Measurements from ENCODE around the gene M1AP. TPM values are rescaled to one million over a fixed set of nuclear protein-coding genes. Genes with fewer than 3 reads are reported as not detected.

Gene M1AP
- polyA plus RNA-seq, 1 of the 3 experiments (the other 2 are of a cell fraction), result 0.02 TPM

GRCh38 chr2:74587664-74588277, 60.4 kb downstream of the M1AP start:
- Histone ChIP-seq H3K79me2 (ENCODE audit: insufficient read depth) (no peaks in the 10 kb centered on the region), H3K9me3 (no peaks in the 10 kb centered on the region), H3K4me3 (ENCODE audit: low read depth in 2 of 2, low read length in 1 of 2) (peak overlapping the region in 1 of 2 experiments; percentile 22; a peak in 1 of 4 replicates), H3F3A (replicated peaks; ENCODE audit: insufficient read depth) (peaks cover 22% of the 10 kb centered on the region), H3K36me3 (replicated peaks in 1 of 2; ENCODE audit: control insufficient read depth in 1 of 2, insufficient read depth in 2 of 2, low read length in 1 of 2) (no peaks in the 10 kb centered on the region), H3K9me2 (no peaks in the 10 kb centered on the region), H3K4me1 (ENCODE audit: control insufficient read depth in 1 of 2, insufficient read depth in 2 of 2, low read depth in 1 of 2, low read length in 1 of 2) (peaks cover 4 to 13% of the 10 kb centered on the region in 2 experiments; a peak in 2 of 4 replicates), H3K27ac (ENCODE audit: low read depth in 2 of 2, low read length in 1 of 2) (peak overlapping the region in 1 of 2 experiments; percentile 40; a peak in 1 of 4 replicates), H3K9ac (no peak overlapping the region), H2AFZ (ENCODE audit: low read depth) (peak overlapping the region; percentile 20; the same call in 1 of the 2 replicates), H3K4me2 (no peak overlapping the region), H4K20me1 (ENCODE audit: insufficient read depth) (no peaks in the 10 kb centered on the region), H3K27me3 (ENCODE audit: insufficient read depth) (no peaks in the 10 kb centered on the region)
- ChIA-PET CTCF (interaction anchor here (0.7 to 8.1 kb wide), 36 partner anchors 9 to 338 kb away, joined by 3 to 116 read pairs (median 5); partner anchors contain the start of genes AUP1, CCDC142, HTRA2 and INO80B), POLR2A (interaction anchor here (0.6 to 2.1 kb wide), 4 partner anchors 55 to 115 kb away, joined by 3 to 11 read pairs (median 4); partner anchors contain the start of genes CCDC142, MRPL53 and TTC31)
- 19% methylated on average over 6 of the region's 6 CpGs for WGBS (ENCODE audit: low lambda C conversion rate)
- peak; percentile 76 for DNase-seq
- TF ChIP-seq CHD2 (IDR thresholded peaks at IDR 0.05; ENCODE audit: low read length, partially characterized antibody) (no peak), MAX (IDR thresholded peaks at IDR 0.05; ENCODE audit: low read depth) (no peak), ELF1 (IDR thresholded peaks at IDR 0.05) (no peak), REST (IDR thresholded peaks at IDR 0.05; ENCODE audit: low read depth, low read length) (no peak), RAD21 (IDR thresholded peaks at IDR 0.05; ENCODE audit: low read length) (peak; percentile 97), FOXJ3 (CRISPR knock-in tag; IDR thresholded peaks at IDR 0.05) (no peak), MXI1 (IDR thresholded peaks at IDR 0.05; ENCODE audit: low read depth, low read length) (0 out of 2 replicates have a peak, but pooled peaks have one; percentile 41), YY1 (IDR thresholded peaks at IDR 0.05; ENCODE audit: low read depth) (no peak), SMC3 (IDR thresholded peaks at IDR 0.05; ENCODE audit: low read depth, low read length) (peak; percentile 88), IRF3 (IDR thresholded peaks at IDR 0.05; ENCODE audit: low read depth, low read length) (no peak), EP300 (IDR thresholded peaks at IDR 0.05; ENCODE audit: borderline replicate concordance in 1 of 2, low read depth in 1 of 2, low read length in 1 of 2) (no peak), RCOR1 (IDR thresholded peaks at IDR 0.05; ENCODE audit: low read length) (no peak), MEF2A (IDR thresholded peaks at IDR 0.05; ENCODE audit: borderline replicate concordance, low read depth) (no peak), CTCF (IDR thresholded peaks at IDR 0.05) (peak; percentile 85), FOSL2 (IDR thresholded peaks at IDR 0.05; ENCODE audit: borderline replicate concordance, low read depth) (no peak), USF2 (IDR thresholded peaks at IDR 0.05; ENCODE audit: borderline replicate concordance, low read depth, low read length) (no peak), RXRA (IDR thresholded peaks at IDR 0.05; ENCODE audit: borderline replicate concordance, low read depth) (no peak), TEAD4 (IDR thresholded peaks at IDR 0.05; ENCODE audit: borderline replicate concordance, insufficient read depth) (no peak), TCF12 (IDR thresholded peaks at IDR 0.05) (no peak), TAF1 (IDR thresholded peaks at IDR 0.05; ENCODE audit: borderline replicate concordance, low read depth, low read length) (no peak), ZBTB33 (IDR thresholded peaks at IDR 0.05; ENCODE audit: borderline replicate concordance, low read depth) (no peak), EZH2phosphoT487 (IDR thresholded peaks at IDR 0.05; ENCODE audit: borderline replicate concordance, low read depth) (no peak)

All from SK-N-SH (cell line).